Hematopoietic multipotent progenitor cell treated with erythropoietin and hydrocortisone succinate and interleukin-3 and kit ligand, for 6 days (in vitro differentiated cells): ENCODE data around the gene RNU11.
A peak's percentile ranks its signal among the peaks of the same experiment; 100 is the strongest.
"Not testable (repeated sequence)": the region's sequence is repeated elsewhere in the genome, so short reads cannot be mapped to it uniquely, and the experiment has no call there.

Source experiments
- DNase-seq: peaks from one replicate; pipeline ENCODE4 v3.0.0-alpha.2; 2015

RNU11 gene

DNA sequence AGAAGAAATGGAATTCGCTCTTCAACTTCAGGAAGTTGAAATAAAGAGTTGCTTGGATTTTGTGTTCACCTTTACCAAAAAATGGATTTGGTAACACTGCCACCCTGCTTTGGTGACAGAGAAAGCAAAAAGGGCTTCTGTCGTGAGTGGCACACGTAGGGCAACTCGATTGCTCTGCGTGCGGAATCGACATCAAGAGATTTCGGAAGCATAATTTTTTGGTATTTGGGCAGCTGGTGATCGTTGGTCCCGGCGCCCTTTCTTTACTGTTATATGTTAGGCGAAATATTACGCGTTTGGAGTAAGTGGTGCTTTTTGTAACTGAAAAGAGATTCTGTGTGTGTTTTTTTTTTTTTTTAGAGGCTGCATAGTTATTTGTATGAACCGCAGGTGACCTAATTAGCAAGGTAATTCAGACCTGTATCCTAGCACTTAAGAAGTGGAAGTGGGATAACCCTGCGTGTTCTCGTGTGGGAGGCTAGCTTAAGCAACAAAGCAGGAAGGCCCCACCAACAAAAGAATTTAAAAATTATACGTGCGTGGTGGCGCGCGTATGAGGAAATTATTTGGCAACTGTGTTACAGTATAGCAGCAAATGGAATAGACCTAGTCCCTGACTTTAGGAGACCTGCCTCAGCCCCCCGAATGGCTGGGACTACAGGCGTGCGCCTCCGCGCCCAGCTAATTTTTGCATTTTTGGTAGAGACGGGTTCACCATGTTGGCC is at the start of gene RNU11:
RNU11 (plus strand) TSS at position 127 of the 725 bp plus-strand sequence.
- peak; percentile 99 for DNase-seq

GRCh38 chr1:28601696-28602095 is 46.7 kb upstream of the RNU11 start:
- no peak for DNase-seq

GRCh38 chr1:28602536-28603439 is 45.6 kb upstream of the RNU11 start:
- peak; percentile 81 for DNase-seq

GRCh38 chr1:28604411-28604810 is 44.0 kb upstream of the RNU11 start:
- no peak for DNase-seq

DNA sequence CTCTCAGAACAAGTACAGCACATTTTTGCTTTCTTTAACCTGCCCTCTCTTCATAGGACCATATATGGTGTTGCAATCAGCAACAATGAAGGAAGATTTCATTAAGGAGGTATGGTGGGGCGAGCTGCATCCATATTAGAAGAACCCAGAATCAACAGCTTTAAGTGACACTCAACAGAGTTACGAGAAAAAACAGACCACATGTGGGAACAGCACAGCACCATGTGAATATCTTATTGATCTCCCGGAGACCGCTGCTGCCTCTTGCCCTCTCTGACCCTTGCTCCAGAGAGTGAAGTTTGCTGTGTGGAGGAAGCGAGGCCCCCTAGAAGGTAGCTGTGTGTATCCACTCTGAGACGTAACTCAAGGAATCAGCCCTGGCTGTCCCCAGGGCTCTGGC is 43.4 kb upstream of the RNU11 start:
- DNase-seq = no peak

GRCh38 chr1:28606771-28607170 is 41.6 kb upstream of the RNU11 start:
- no peak for DNase-seq

- DNase-seq = no peak
These were observed 35.2 kb upstream of the RNU11 start for GRCh38 chr1:28613175-28613574.

- DNase-seq = no peak
These were observed 16.7 kb upstream of the RNU11 start for GRCh38 chr1:28631713-28632112.

DNA sequence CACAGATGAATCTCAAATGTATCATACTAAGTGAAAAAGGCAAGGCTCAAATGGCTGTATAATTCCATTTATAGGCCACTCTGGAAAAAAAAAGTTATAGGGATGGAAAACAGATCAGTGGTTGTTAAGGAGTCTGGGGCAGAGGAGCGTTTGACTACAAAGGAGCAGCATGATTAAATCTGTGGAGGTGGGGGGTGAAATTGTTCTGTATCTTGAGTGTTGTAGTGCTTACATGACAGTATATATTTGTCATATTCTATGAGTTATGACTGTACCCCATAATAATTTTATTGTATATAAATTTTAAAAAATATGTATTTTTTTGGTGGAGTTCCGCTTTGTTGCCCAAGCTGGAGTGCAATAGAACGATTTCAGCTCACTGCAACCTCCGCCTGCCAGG is 15.8 kb upstream of the RNU11 start:
- DNase-seq = no peak

DNA sequence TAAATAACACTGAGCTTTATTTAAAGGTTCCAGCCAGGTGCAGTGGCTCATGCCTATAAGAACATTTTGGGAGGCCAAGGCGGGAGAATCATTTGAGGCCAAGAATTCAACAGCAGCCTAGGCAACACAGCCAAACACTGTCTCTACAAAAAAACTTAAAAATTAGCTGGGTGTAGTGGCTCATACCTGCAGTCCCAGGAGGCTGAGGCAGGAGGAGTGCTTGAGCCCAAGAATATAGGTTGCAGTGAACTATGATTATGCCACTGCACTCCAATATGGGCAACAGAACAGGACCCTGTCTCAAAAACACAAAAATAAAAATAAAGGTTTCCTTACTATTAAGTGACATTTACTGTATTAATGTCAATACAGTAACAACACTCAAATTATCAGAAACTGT is 7.6 kb upstream of the RNU11 start:
- DNase-seq = peak; percentile 75

GRCh38 chr1:28642056-28642846 is 6.1 kb upstream of the RNU11 start:
- peak; percentile 59 for DNase-seq

DNA sequence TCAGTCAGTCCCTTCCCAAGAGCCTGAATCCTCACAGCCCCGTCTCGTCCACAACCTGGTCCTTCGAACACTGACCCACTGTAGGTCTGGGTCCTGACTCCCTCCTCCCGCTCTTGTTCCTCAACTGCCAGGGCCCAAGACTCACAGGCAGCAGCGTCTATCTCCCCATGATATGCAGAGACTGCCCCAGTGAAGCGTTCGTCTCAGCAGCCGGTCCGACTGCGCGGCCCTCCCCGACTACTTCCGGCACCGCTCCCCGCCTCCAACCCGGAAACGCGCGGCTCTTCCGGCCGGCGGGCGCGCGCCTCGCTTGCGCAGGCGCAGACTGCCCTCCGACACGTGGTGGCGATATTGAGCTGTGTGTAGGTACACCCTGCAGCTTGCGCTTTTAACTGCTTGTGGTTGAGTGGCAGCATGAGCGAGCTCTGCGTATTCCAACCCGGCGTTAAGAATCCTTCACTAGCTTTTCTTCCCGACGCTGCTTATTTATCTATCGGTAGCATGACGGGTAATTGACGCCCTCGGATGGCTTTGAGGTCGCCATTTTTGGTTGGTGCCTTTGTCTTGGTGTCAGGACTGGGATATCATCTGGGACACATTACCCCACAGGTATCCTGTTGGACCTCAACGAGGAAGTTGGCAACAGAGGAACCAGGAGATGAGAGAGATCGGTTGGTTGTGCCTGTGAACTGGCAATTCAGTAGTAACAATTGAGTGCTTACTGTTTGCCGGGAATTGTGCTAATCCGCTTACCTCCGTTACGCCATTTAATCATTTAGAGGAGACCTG is 5.4 kb upstream of the RNU11 start, which contains the start of gene TAF12:
TAF12 (minus strand) TSS at position 221 of the 789 bp plus-strand sequence. CDS start 20,986 bp downstream, outside the sequence.
- DNase-seq = peak; percentile 96

DNA sequence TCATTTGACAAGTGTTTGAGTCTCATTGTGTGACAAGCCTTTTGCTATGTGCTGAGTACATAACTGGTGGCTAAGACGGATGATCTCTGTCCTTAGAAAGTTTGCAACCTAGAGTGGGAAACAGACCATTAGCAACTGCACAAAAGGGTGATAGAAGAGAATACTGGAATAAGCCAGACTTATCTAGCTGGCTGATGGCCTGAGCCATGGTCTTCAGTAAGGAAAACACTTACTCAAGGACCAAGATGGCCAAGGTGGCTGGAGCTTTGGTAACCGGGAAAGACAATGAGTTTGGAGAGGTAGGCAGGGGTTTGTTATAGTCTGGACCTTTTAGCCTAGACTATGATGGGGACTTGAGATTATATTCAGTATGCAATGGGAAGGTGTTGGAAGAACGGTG is 3.9 kb upstream of the RNU11 start:
- no peak for DNase-seq

DNA sequence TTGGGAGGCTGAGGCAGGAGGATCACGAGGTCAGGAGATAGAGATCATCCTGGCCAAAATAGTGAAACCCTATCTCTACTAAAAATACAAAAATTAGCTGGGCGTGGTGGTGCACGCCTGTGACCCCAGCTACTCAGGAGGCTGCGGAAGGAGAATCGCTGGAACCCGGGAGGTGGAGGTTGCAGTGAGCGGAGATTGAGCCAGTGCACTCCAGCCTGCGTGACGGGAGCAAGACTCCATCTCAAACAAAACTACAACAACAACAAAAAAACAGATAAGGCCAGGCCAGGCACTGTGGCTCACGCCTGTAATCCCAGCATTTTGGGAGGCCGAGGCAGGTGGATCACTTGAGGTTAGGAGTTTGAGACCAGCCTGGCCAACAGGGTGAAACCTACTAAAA is 3.0 kb upstream of the RNU11 start:
- not testable (repeated sequence) for DNase-seq

GRCh38 chr1:28646040-28646439 is 2.4 kb upstream of the RNU11 start:
- no peak for DNase-seq

- peak; percentile 96 for DNase-seq
These were observed 359 bp upstream of the RNU11 start for GRCh38 chr1:28648008-28648473.

GRCh38 chr1:28653063-28653462 is 4.7 kb downstream of the RNU11 start:
- DNase-seq = not testable (repeated sequence)

- DNase-seq = peak; percentile 31
These were observed 5.5 kb downstream of the RNU11 start for GRCh38 chr1:28653870-28654269.

DNA sequence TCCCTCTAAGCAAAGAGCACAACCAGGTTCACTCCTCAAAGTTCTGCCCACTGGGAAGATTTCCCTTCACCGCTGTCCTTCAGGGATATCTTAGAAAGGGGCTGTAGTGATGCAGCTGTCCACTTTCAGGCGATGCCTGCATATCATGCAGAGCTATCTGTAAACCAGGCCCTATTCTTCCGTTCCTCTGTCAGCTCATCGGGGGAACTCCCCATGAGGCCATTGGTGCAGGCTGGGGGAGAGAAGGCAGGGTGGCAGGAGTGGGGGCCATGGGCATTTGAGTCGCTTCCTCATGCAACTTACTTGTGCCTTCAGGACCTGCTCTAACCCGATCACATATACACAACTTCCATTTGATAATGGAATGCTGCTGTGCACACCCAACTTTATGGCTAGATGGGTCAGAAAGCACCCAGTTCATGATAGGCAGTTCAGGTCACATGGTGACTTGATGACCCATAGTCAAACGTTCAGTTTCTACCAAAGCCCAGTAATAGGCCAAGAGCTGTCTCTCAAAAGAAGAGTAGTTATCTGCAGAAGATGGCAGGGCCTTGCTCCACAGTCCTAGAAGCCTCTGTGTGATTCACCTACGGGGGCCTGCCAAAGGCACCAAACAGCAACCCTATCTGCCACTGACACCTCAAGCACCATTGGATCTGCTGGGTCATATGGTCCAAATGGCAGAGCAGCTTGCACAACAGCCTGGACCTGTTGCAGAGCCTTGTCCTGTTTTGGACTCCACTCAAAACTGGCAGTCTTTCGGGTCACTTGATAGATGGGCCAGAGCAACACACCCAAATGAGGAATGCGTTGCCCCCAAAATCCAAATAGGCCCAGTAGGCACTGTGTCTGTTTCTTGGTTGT is 7.3 kb downstream of the RNU11 start:
- DNase-seq = not testable (repeated sequence)

GRCh38 chr1:28656335-28656734 is 7.9 kb downstream of the RNU11 start:
- no peak for DNase-seq

GRCh38 chr1:28663871-28664470 is 15.6 kb downstream of the RNU11 start:
- no peak for DNase-seq
